Measurements from ENCODE around the gene IL9.
"Not testable (repeated sequence)": the region's sequence is repeated elsewhere in the genome, so short reads cannot be mapped to it uniquely, and the experiment has no call there.

- TF ChIP-seq, protein P1, sequence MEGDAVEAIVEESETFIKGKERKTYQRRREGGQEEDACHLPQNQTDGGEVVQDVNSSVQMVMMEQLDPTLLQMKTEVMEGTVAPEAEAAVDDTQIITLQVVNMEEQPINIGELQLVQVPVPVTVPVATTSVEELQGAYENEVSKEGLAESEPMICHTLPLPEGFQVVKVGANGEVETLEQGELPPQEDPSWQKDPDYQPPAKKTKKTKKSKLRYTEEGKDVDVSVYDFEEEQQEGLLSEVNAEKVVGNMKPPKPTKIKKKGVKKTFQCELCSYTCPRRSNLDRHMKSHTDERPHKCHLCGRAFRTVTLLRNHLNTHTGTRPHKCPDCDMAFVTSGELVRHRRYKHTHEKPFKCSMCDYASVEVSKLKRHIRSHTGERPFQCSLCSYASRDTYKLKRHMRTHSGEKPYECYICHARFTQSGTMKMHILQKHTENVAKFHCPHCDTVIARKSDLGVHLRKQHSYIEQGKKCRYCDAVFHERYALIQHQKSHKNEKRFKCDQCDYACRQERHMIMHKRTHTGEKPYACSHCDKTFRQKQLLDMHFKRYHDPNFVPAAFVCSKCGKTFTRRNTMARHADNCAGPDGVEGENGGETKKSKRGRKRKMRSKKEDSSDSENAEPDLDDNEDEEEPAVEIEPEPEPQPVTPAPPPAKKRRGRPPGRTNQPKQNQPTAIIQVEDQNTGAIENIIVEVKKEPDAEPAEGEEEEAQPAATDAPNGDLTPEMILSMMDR (IDR thresholded peaks at IDR 0.05), result not testable (repeated sequence)
- TF ChIP-seq POLR2A (IDR thresholded peaks at IDR 0.05), result not testable (repeated sequence)
Observed at GRCh38 chr5:135859186-135859585, 36.5 kb downstream of the IL9 start.

All from body of pancreas (tissue), 4 donors.